HEK293 (cell line): Measurements from ENCODE around the gene FNDC5.
A peak's percentile ranks its signal among the peaks of the same experiment; 100 is the strongest.

Experiments used
- CTCF ChIA-PET: fragments of 350-600 bp; formaldehyde crosslinking; extraction: SDS; loops from one replicate; lab custom pipeline; 2021; ENCODE audit warnings: antibody characterized with exemption; lab: Yijun Ruan, JAX
- POLR2A ChIA-PET: fragments of 300-600 bp; formaldehyde crosslinking; extraction: SDS; loops from one replicate; lab custom pipeline; 2020; ENCODE audit warnings: antibody characterized with exemption, inconsistent platforms; lab: Yijun Ruan, JAX
- H3K27ac ChIP-seq: fragments of 200-500 bp; sonication (Bioruptor generic); 2 replicates; pipeline ENCODE4 v1.5.1; 2014; ENCODE audit warnings: low read depth, low read length, control low read depth, inconsistent platforms; ENCODE audit errors: extremely low read depth
- H3K36me3 ChIP-seq, 2 experiments: fragments of 200-500 bp in 1 of 2; sonication (Bioruptor generic) in 1 of 2; 1 replicate in 1 of 2; 2 replicates in 1 of 2; pipeline ENCODE4 v1.5.1; 2014 to 2017; ENCODE audit warnings: inconsistent platforms in 2 of 2, low read length in 2 of 2; ENCODE audit not compliant: control insufficient read depth in 2 of 2, insufficient read depth in 1 of 2
- H3K4me1 ChIP-seq: fragments of 200-500 bp; sonication (Bioruptor generic); 2 replicates; pipeline ENCODE4 v1.5.1; 2014; ENCODE audit warnings: mild to moderate bottlenecking, low read length, inconsistent platforms; ENCODE audit not compliant: control insufficient read depth, insufficient read depth
- H3K4me3 ChIP-seq: 2 replicates; pipeline ENCODE4 v1.5.1; 2011; ENCODE audit warnings: low read depth, mild to moderate bottlenecking, control low read depth, low read length, moderate library complexity
- H3K9me3 ChIP-seq: fragments of 200-500 bp; sonication (Bioruptor generic); 2 replicates; pipeline ENCODE4 v1.5.1; 2014; ENCODE audit warnings: low read depth, low read length, inconsistent platforms; ENCODE audit not compliant: control insufficient read depth, insufficient read depth
- BCL11A ChIP-seq: fragments of 450-650 bp; formaldehyde crosslinking; IDR thresholded peaks from 2 replicates; pipeline ENCODE4 v1.5.1; 2016; ENCODE audit warnings: low read depth, missing biosample characterization, missing genetic modification characterization
- INSM2 ChIP-seq: fragments of 450-650 bp; formaldehyde crosslinking; IDR thresholded peaks from 2 replicates; pipeline ENCODE4 v1.5.1; 2016; ENCODE audit warnings: missing biosample characterization, missing genetic modification characterization
- KLF16 ChIP-seq: fragments of 450-650 bp; formaldehyde crosslinking; IDR thresholded peaks from 2 replicates; pipeline ENCODE4 v1.5.1; 2017; ENCODE audit warnings: missing biosample characterization, missing genetic modification characterization
- KLF17 ChIP-seq: fragments of 450-650 bp; formaldehyde crosslinking; IDR thresholded peaks from 2 replicates; pipeline ENCODE4 v1.5.1; 2016; ENCODE audit warnings: missing biosample characterization, missing genetic modification characterization
- OSR2 ChIP-seq: fragments of 450-650 bp; formaldehyde crosslinking; IDR thresholded peaks from 2 replicates; pipeline ENCODE4 v1.5.1; 2016; ENCODE audit warnings: missing biosample characterization, missing genetic modification characterization
- OVOL3 ChIP-seq: fragments of 450-650 bp; formaldehyde crosslinking; IDR thresholded peaks from 2 replicates; pipeline ENCODE4 v1.5.1; 2016; ENCODE audit warnings: missing biosample characterization, missing genetic modification characterization
- SCRT1 ChIP-seq: fragments of 450-650 bp; formaldehyde crosslinking; IDR thresholded peaks from 2 replicates; pipeline ENCODE4 v1.5.1; 2016; ENCODE audit warnings: missing biosample characterization, missing genetic modification characterization, borderline replicate concordance
- ZEB2 ChIP-seq: fragments of 450-650 bp; formaldehyde crosslinking; IDR thresholded peaks from 2 replicates; pipeline ENCODE4 v1.5.1; 2016; ENCODE audit warnings: missing biosample characterization, missing genetic modification characterization
- ZFHX2 ChIP-seq: fragments of 450-650 bp; formaldehyde crosslinking; conservative IDR thresholded peaks from 2 replicates; pipeline ENCODE4 v1.5.1; 2016; ENCODE audit warnings: missing biosample characterization, missing genetic modification characterization
- ZNF132 ChIP-seq: fragments of 450-650 bp; formaldehyde crosslinking; IDR thresholded peaks from 2 replicates; pipeline ENCODE4 v1.5.1; 2017; ENCODE audit warnings: missing biosample characterization, missing genetic modification characterization, borderline replicate concordance
- ZNF140 ChIP-seq: fragments of 450-650 bp; formaldehyde crosslinking; IDR thresholded peaks from 2 replicates; pipeline ENCODE4 v1.5.1; 2016; ENCODE audit warnings: missing biosample characterization, missing genetic modification characterization
- ZNF211 ChIP-seq: fragments of 450-650 bp; formaldehyde crosslinking; IDR thresholded peaks from 2 replicates; pipeline ENCODE4 v1.5.1; 2016; ENCODE audit warnings: low read depth, missing biosample characterization, missing genetic modification characterization
- ZNF23 ChIP-seq: fragments of 450-650 bp; formaldehyde crosslinking; IDR thresholded peaks from 2 replicates; pipeline ENCODE4 v1.5.1; 2016; ENCODE audit warnings: missing biosample characterization, missing genetic modification characterization, borderline replicate concordance
- ZNF350 ChIP-seq: fragments of 450-650 bp; formaldehyde crosslinking; IDR thresholded peaks from 2 replicates; pipeline ENCODE4 v1.5.0; 2017; ENCODE audit warnings: missing biosample characterization, mild to moderate bottlenecking, missing genetic modification characterization
- ZNF366 ChIP-seq: fragments of 450-650 bp; formaldehyde crosslinking; conservative IDR thresholded peaks from 2 replicates; pipeline ENCODE4 v1.5.1; 2016; ENCODE audit warnings: missing biosample characterization, missing genetic modification characterization
- ZNF394 ChIP-seq: fragments of 450-650 bp; formaldehyde crosslinking; IDR thresholded peaks from 2 replicates; pipeline ENCODE4 v1.5.1; 2016; ENCODE audit warnings: missing biosample characterization, missing genetic modification characterization, mild to moderate bottlenecking, moderate library complexity, borderline replicate concordance
- ZNF501 ChIP-seq: fragments of 450-650 bp; formaldehyde crosslinking; IDR thresholded peaks from 2 replicates; pipeline ENCODE4 v1.5.1; 2016; ENCODE audit warnings: missing biosample characterization, missing genetic modification characterization
- ZNF544 ChIP-seq: fragments of 450-650 bp; formaldehyde crosslinking; IDR thresholded peaks from 2 replicates; pipeline ENCODE4 v1.5.0; 2017; ENCODE audit warnings: missing biosample characterization, missing genetic modification characterization
- ZNF560 ChIP-seq: fragments of 450-650 bp; formaldehyde crosslinking; IDR thresholded peaks from 2 replicates; pipeline ENCODE4 v1.5.1; 2017; ENCODE audit warnings: missing biosample characterization, missing genetic modification characterization, borderline replicate concordance
- ZNF585B ChIP-seq: fragments of 450-650 bp; formaldehyde crosslinking; IDR thresholded peaks from 2 replicates; pipeline ENCODE4 v1.5.1; 2016; ENCODE audit warnings: missing biosample characterization, missing genetic modification characterization
- ZNF596 ChIP-seq: fragments of 450-650 bp; IDR thresholded peaks from 2 replicates; pipeline ENCODE4 v1.5.0; 2018; ENCODE audit warnings: missing biosample characterization, mild to moderate bottlenecking, missing genetic modification characterization, moderate library complexity
- ZNF600 ChIP-seq: fragments of 450-650 bp; formaldehyde crosslinking; IDR thresholded peaks from 2 replicates; pipeline ENCODE4 v1.5.1; 2016; ENCODE audit warnings: missing biosample characterization, missing genetic modification characterization
- ZNF629 ChIP-seq: fragments of 450-650 bp; formaldehyde crosslinking; IDR thresholded peaks from 2 replicates; pipeline ENCODE4 v1.5.1; 2017; ENCODE audit warnings: missing biosample characterization, missing genetic modification characterization
- ZNF747 ChIP-seq: fragments of 450-650 bp; formaldehyde crosslinking; IDR thresholded peaks from 2 replicates; pipeline ENCODE4 v1.5.1; 2016; ENCODE audit warnings: missing biosample characterization, missing genetic modification characterization
- ZNF776 ChIP-seq: fragments of 450-650 bp; formaldehyde crosslinking; IDR thresholded peaks from 2 replicates; pipeline ENCODE4 v1.5.0; 2017; ENCODE audit warnings: missing biosample characterization, missing genetic modification characterization, borderline replicate concordance
- ZXDB ChIP-seq: fragments of 450-650 bp; formaldehyde crosslinking; IDR thresholded peaks from 2 replicates; pipeline ENCODE4 v1.5.1; 2016; ENCODE audit warnings: missing biosample characterization, missing genetic modification characterization
- TF ChIP-seq, protein P1 (sequence below): fragments of 450-650 bp; formaldehyde crosslinking; IDR thresholded peaks from 2 replicates; pipeline ENCODE4 v1.5.1; 2016; ENCODE audit warnings: missing biosample characterization, missing genetic modification characterization
- TF ChIP-seq, protein P2 (sequence below): fragments of 450-650 bp; formaldehyde crosslinking; IDR thresholded peaks from 2 replicates; pipeline ENCODE4 v1.5.1; 2016; ENCODE audit warnings: missing biosample characterization, missing genetic modification characterization

The FNDC5 gene

DNA sequence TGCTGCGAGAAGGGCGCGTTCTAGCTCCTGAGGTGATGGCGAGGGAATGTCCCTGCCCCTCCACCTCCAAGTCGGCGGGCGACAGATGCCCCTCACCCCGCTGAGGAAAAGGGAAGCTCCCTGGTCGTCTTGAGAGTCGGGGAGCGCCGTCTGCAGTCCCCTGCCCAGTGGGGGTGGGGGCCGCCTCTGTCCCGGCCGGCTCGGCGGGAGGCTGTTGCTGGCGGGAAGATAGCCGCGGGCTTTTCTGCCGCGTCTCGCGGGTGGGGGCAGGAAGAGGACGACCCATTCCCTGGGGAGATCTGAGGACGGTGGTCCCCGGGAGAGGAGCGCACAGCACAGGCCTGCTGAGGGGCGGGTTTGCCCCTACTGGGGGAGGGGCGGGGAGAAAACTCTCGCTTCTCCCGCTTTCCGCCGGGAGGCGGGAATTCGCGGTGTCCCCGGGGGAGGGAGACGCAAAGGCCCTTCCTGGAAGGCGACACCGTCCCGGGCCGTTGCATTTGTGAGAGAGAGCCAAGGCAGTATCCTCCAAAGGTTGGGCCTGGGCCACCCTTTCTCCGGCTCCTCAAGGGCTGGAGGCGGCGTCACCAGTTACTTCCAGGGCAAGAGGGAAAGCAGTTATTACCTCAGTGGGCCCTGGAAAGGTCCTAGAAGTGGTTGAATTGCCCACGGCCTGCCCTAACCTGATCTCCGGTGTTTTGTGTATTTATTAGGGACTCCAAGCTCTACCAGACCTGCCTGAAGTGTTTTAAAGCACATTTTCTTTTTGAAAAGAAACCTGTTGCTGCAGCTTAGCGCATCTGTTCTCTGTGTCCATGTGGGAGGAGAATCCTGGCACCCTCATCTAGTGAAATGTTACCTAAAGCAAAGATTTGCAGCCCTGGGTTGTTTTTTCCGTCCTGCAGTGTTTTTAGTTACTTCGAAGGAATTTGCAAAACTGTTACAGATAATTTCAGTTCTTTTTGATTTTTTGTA lies 52.6 kb downstream of the FNDC5 start (continued):
- TF ChIP-seq ZNF366 (tag by site-specific recombination) (peak; percentile 80), ZNF776 (no peak), ZNF600 (tag by site-specific recombination) (peak; percentile 64), ZNF560 (tag by site-specific recombination) (no peak), ZNF585B (tag by site-specific recombination) (0 out of 2 replicates have a peak, but pooled peaks have one; percentile 5), ZEB2 (peak; percentile 78; the same call in 1 of the 2 replicates), BCL11A (tag by site-specific recombination) (no peak), KLF17 (tag by site-specific recombination) (peak; percentile 89), ZNF747 (no peak), INSM2 (tag by site-specific recombination) (no peak), ZNF140 (no peak), SCRT1 (peak; percentile 90), ZFHX2 (tag by site-specific recombination) (no peak), ZNF350 (tag by site-specific recombination) (no peak), KLF16 (tag by site-specific recombination) (peak; percentile 81)
- TF ChIP-seq, protein P1, sequence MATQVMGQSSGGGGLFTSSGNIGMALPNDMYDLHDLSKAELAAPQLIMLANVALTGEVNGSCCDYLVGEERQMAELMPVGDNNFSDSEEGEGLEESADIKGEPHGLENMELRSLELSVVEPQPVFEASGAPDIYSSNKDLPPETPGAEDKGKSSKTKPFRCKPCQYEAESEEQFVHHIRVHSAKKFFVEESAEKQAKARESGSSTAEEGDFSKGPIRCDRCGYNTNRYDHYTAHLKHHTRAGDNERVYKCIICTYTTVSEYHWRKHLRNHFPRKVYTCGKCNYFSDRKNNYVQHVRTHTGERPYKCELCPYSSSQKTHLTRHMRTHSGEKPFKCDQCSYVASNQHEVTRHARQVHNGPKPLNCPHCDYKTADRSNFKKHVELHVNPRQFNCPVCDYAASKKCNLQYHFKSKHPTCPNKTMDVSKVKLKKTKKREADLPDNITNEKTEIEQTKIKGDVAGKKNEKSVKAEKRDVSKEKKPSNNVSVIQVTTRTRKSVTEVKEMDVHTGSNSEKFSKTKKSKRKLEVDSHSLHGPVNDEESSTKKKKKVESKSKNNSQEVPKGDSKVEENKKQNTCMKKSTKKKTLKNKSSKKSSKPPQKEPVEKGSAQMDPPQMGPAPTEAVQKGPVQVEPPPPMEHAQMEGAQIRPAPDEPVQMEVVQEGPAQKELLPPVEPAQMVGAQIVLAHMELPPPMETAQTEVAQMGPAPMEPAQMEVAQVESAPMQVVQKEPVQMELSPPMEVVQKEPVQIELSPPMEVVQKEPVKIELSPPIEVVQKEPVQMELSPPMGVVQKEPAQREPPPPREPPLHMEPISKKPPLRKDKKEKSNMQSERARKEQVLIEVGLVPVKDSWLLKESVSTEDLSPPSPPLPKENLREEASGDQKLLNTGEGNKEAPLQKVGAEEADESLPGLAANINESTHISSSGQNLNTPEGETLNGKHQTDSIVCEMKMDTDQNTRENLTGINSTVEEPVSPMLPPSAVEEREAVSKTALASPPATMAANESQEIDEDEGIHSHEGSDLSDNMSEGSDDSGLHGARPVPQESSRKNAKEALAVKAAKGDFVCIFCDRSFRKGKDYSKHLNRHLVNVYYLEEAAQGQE (tag by site-specific recombination): no peak
- TF ChIP-seq, all 188 proteins: peak for 79

DNA sequence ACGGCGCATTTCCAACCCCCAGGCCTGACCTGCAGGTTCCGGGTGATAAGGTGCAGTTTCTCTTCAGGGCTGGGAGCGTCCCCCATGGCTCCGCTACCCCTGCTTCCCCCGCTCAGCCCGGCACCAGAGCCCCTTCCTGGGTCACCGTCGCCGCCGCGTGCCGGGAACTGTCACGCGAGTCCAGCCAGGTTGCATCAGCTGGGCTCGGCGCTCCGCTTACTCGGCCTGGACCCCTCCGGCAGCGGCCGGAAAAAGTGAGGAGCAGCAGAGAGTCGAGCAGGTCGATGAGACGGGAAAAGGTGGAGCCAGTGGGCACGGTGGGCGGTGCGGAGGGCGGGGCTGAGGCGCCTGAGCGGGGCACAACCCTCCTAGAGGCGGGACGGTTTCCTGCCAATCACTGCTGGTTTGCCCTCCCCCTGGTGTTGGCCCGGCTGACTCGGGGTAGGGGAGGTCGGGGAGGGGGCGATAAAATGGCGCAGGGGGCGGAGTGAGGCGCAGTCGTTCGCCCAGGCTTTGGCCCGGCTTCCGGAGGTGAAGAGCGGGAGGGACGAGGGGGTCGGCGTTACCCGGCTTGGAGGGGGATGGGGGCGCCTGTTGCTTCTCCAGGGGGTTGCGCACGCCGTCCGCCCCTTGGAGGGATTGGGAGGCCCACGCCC lies 53.4 kb downstream of the FNDC5 start, which contains the start of the genes S100PBP and YARS1:
Gene S100PBP (plus strand): TSS at position 495 of the 656 bp plus-strand sequence. CDS start 8,447 bp downstream, outside the sequence.
Gene YARS1 (minus strand): TSS at position 200 of the 656 bp plus-strand sequence. CDS start 114 bp downstream, at position 86.
- Histone ChIP-seq H3K27ac (peak within 1 kb of the TSS; percentile 98), H3K4me3 (peak within 1 kb of the TSS; percentile 99), H3K9me3 (no peaks in the 10 kb centered on the region), H3K4me1 (no peaks in the 10 kb centered on the region), H3K36me3 (peaks cover 4 to 6% of the 10 kb centered on the region in 2 experiments; a peak in 2 of 3 replicates)
- POLR2A ChIA-PET: interaction anchor here (0.5 to 1.2 kb wide), 3 partner anchors 43 to 310 kb away, joined by 3 to 4 read pairs (median 3); no protein-coding TSS in a partner anchor
- CTCF ChIA-PET: interaction anchor here (2.1 kb wide), 1 partner anchor 55 kb away, joined by 8 read pairs; no protein-coding TSS in a partner anchor
- peak; percentile 94 for TF ChIP-seq ZNF501 (tag by site-specific recombination)
- TF ChIP-seq OSR2 (tag by site-specific recombination): no peak
- no peak for TF ChIP-seq ZNF23
- no peak for TF ChIP-seq BCL11A (tag by site-specific recombination)
- no peak for TF ChIP-seq ZNF211 (tag by site-specific recombination)
- no peak for TF ChIP-seq ZNF596 (tag by site-specific recombination)
- TF ChIP-seq, protein P2, sequence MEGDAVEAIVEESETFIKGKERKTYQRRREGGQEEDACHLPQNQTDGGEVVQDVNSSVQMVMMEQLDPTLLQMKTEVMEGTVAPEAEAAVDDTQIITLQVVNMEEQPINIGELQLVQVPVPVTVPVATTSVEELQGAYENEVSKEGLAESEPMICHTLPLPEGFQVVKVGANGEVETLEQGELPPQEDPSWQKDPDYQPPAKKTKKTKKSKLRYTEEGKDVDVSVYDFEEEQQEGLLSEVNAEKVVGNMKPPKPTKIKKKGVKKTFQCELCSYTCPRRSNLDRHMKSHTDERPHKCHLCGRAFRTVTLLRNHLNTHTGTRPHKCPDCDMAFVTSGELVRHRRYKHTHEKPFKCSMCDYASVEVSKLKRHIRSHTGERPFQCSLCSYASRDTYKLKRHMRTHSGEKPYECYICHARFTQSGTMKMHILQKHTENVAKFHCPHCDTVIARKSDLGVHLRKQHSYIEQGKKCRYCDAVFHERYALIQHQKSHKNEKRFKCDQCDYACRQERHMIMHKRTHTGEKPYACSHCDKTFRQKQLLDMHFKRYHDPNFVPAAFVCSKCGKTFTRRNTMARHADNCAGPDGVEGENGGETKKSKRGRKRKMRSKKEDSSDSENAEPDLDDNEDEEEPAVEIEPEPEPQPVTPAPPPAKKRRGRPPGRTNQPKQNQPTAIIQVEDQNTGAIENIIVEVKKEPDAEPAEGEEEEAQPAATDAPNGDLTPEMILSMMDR: peak; percentile 7; the same call in 1 of the 2 replicates
- TF ChIP-seq ZXDB: peak; percentile 96
- TF ChIP-seq OVOL3: peak; percentile 81
- TF ChIP-seq ZNF629 (tag by site-specific recombination): peak; percentile 85
- TF ChIP-seq ZNF544: no peak
- TF ChIP-seq ZNF132 (tag by site-specific recombination): no peak
- no peak; the same call in none of the 2 replicates for TF ChIP-seq ZNF394
